Left lung (tissue), 10 donors: ENCODE results near the gene UNKL. TPM values are rescaled to one million over a fixed set of nuclear protein-coding genes. Genes with fewer than 3 reads are reported as not detected.
A peak's percentile ranks its signal among the peaks of the same experiment; 100 is the strongest.

Source experiments
- ATAC-seq: fragments of 200-7000 bp; cut with Tn5 transposase; one replicate; pipeline ENCODE4 v1.9.1; 2020; ENCODE audit warnings: moderate library complexity
- DNase-seq, 4 donors: peaks; one replicate each; pipeline ENCODE4 v3.0.0-alpha.2; 2013 to 2020
- H3K27ac ChIP-seq, 2 donors: fragments of 200-600 bp; sonication (generic) in 1 of 2; one replicate each; pipeline versions ENCODE4 v1.5.0 to v1.8.0; 2020 to 2021
- H3K27me3 ChIP-seq, 2 donors: fragments of 200-600 bp; sonication (generic) in 1 of 2; one replicate each; pipeline versions ENCODE4 v1.5.0 to v1.8.0; 2020 to 2021
- H3K36me3 ChIP-seq, 2 donors: fragments of 200-600 bp; sonication (generic) in 1 of 2; one replicate each; pipeline versions ENCODE4 v1.5.0 to v1.8.0; 2020 to 2021
- H3K4me1 ChIP-seq, 2 donors: fragments of 200-600 bp; one replicate each; pipeline ENCODE4 v1.8.0; 2021
- H3K4me3 ChIP-seq, 2 donors: fragments of 200-600 bp; sonication (generic) in 1 of 2; one replicate each; pipeline versions ENCODE4 v1.5.0 to v1.8.0; 2020 to 2021; ENCODE audit warnings: mild to moderate bottlenecking in 1 of 2
- H3K9me3 ChIP-seq, 2 donors: fragments of 200-600 bp; sonication (generic) in 1 of 2; one replicate each; pipeline versions ENCODE4 v1.5.0 to v1.8.0; 2020 to 2021
- intact Hi-C, 2 donors: fragments of 100-400 bp; cut with DNase I; formaldehyde crosslinking; loops; one replicate each; pipeline versions ENCODE4 v1.11.2 to v1.14.2; 2022
- polyA plus RNA-seq, 6 donors: library from polyadenylated mRNA; unstranded; fragments of 120-200 nt; gene quantifications; one replicate each; pipeline ENCODE4 v1.2.1, GENCODE V29; 2013; ENCODE audit not compliant: insufficient read length in 6 of 6
- total RNA-seq, 2 donors: library from RNA; stranded (reverse); fragmentation: NEBNext Ultra II Directional; extraction: Animal tissue kit (Norgen Biotek cat#: 25700); gene quantifications; one replicate each; pipeline ENCODE4 v1.2.1, GENCODE V29; 2021
- TF ChIP-seq, protein P1 (sequence below), 2 donors: fragments of 200-600 bp; sonication (generic) in 1 of 2; IDR thresholded peaks; one replicate each; pipeline versions ENCODE4 v1.5.0 to v1.8.0; 2021; ENCODE audit warnings: antibody characterized with exemption in 2 of 2
- donor health status: DM: no; HTN: yes; CAD: no.
- donor health status: DM: no; HTN: no; CAD: no.

Gene UNKL
- total and polyA plus RNA-seq, 8 donors = 18.9 to 27.3 (median 20.8) TPM

DNA sequence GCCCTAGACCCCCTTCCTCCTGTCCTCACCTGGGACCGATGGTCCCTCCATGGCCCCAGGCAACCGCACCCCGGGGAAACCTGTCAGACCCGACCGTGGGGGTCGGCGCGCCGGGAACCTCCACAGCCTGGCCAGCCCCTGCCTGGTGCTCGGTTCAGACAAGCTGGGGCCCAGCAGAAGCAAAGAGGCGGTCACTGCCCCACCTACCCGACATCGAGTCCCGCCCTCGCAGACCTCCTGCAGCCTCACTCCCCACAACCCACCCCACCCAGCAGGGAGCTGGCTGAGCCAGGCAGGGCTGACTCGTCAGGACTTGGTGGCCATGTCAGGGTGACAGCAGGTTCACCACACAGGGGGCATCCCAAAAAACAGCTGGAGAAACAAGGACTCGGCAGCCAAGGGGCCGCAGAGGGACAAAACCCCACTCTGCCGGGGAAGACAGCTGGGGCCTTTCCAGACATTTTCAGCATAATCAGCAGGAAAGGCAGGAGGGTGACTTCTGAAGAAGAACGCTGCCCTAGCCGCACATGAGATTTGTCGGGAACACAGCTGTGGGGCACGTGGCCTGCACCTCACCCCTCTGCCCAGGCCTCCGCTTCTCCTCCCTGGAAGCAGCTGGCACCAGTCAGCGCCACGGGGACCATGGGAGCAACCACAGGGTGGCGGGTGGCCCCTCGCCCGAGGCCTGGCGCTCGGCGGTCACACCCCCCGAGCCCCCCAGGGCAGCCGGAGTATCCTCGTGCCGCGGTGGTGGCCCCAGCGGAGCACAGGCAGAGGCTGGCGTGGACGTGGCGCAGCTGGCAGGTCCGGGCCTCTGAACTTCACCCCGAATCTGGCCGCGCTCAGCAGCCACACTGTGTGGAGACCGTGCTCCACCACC is 39.8 kb downstream of the UNKL start:
- TF ChIP-seq, protein P1, sequence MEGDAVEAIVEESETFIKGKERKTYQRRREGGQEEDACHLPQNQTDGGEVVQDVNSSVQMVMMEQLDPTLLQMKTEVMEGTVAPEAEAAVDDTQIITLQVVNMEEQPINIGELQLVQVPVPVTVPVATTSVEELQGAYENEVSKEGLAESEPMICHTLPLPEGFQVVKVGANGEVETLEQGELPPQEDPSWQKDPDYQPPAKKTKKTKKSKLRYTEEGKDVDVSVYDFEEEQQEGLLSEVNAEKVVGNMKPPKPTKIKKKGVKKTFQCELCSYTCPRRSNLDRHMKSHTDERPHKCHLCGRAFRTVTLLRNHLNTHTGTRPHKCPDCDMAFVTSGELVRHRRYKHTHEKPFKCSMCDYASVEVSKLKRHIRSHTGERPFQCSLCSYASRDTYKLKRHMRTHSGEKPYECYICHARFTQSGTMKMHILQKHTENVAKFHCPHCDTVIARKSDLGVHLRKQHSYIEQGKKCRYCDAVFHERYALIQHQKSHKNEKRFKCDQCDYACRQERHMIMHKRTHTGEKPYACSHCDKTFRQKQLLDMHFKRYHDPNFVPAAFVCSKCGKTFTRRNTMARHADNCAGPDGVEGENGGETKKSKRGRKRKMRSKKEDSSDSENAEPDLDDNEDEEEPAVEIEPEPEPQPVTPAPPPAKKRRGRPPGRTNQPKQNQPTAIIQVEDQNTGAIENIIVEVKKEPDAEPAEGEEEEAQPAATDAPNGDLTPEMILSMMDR (IDR thresholded peaks at IDR 0.05) = no peak
- Histone ChIP-seq H3K27me3 (no peaks in the 10 kb centered on the region), H3K4me3 (no peak overlapping the region), H3K27ac (no peak overlapping the region), H3K36me3 (peaks cover 0 to 41% of the 10 kb centered on the region in 2 donors), H3K4me1 (peaks cover 6 to 19% of the 10 kb centered on the region in 2 donors), H3K9me3 (no peaks in the 10 kb centered on the region)
- intact Hi-C loops = no loop called here
- no peak for ATAC-seq
- DNase-seq = no peak

DNA sequence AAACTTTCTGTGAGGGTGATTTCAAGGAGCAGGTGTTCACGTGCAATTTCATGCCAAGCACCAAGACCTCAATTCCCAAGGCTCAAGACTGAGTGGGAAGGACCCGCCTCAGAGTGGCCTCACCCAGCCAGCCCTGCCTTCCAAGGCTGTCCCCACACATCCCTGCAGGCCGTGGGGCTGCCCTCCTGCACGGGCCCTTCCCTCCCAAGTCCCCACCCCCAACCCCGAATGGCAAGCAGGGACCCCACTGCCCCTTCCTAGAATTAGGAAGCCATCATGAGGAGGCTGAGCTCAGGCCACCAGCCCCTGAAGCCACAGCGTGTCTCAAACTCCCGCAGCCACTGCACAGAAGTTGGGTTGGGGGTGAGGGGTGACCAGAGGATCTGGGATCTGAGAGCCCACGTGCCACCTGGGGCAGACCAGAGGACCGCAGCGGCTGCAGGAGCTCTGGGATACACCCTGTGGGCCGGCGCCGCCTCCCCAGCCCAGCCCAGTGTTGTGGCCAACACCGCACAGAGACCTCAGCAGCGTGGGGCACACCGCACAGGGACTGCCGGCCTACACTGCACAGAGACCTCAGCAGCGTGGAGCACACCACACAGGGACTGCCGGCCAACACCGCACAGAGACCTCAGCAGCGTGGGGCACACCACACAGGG is 42.1 kb downstream of the UNKL start:
- no peak for DNase-seq
- TF ChIP-seq, protein P1 (IDR thresholded peaks at IDR 0.05) = no peak
- peaks cover 0 to 56% of the 10 kb centered on the region in 2 donors for H3K36me3 ChIP-seq
- no peak for ATAC-seq
- H3K27ac ChIP-seq = no peak overlapping the region
- intact Hi-C loops = no loop called here
- H3K9me3 ChIP-seq = no peaks in the 10 kb centered on the region
- H3K27me3 ChIP-seq = no peaks in the 10 kb centered on the region
- no peak overlapping the region for H3K4me3 ChIP-seq
- H3K4me1 ChIP-seq = no peaks in the 10 kb centered on the region

DNA sequence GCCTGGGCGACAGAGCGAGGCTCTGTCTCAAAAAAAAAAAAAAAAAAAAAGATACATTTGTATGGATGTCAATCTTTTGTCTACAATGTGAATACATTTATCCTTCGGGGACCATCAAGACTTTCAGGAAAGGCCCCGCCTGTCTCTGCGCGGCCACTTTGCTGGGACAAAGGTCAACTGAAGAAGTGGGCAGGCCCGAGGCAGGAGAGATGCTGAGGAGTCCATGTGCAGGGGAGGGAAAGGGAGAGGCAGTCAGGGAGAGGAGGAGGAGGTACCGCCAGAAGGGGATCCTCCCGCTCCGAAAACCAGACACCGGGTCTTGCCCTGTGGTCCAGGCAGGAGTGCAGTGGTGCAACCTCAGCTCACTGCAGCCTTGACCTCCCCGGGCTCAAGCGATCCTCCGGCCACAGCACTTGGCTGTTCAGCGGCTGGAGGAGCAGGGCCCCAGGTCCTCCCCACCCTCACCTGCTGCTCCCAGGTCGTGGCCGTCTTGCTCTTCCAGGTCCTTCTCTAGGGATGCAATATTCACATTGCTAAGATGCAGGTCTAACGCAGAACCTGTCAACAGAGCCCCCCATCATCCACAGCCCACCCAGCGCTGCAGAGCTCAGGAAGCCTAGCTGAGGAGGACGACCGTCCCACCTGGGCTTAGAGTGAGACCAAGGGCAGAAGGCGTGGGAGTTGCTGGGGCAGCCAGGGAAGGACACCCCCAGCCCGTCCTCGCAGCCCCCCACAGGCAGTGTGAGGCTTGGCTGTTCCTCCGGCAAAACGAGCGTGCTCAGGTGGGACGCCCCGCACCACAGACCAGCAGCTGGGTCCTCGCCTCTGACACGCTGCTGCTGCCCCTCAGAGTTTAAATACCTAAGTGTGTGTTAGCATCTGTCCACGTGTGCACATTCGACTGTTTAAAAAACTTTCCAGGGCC is 43.2 kb downstream of the UNKL start:
- ATAC-seq = no peak
- Histone ChIP-seq H3K9me3 (no peaks in the 10 kb centered on the region), H3K4me3 (no peak overlapping the region), H3K4me1 (no peaks in the 10 kb centered on the region), H3K36me3 (peaks cover 0 to 65% of the 10 kb centered on the region in 2 donors), H3K27me3 (no peaks in the 10 kb centered on the region), H3K27ac (no peak overlapping the region)
- no peak for DNase-seq
- TF ChIP-seq, protein P1 (IDR thresholded peaks at IDR 0.05) = no peak
- intact Hi-C loops = no loop called here

DNA sequence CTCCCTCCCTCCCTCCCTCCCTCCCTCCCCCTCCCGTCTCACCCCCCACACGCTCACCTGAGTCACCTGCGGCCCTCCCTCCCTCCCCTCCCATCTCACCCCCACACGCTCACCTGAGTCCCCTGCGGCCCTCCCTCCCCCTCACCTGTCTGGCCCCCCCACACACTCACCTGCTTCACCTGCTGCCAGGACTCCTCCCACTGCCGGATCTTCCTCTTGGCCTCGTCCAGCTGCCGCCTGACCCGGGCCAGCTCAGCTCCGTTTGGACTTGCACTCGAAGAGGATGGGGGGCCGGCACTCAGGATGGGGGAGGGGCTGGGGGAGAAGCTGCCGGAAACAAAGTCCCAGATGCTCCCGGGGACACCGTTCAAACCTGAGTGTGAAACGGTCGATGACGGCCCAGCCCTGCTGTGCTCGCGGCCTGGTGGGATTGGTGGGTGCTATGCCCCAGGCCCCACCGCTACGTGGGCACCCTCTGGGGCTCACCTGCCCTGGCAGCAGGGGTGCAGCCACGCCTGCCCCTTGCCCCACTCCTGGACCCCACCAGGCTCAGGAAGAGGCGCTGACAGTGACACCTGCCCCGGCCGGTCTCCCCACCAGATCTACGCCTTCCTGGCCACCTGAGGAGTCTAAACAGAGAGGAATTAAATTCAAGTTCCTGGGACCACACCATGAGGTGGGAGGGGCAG is 46.9 kb downstream of the UNKL start:
- TF ChIP-seq, protein P1 (IDR thresholded peaks at IDR 0.05) = no peak
- intact Hi-C loops = no loop called here
- ATAC-seq = no peak
- Histone ChIP-seq H3K36me3 (peaks cover 0 to 86% of the 10 kb centered on the region in 2 donors), H3K27ac (no peak overlapping the region), H3K4me1 (no peaks in the 10 kb centered on the region), H3K9me3 (no peaks in the 10 kb centered on the region), H3K27me3 (no peaks in the 10 kb centered on the region), H3K4me3 (no peak overlapping the region)
- DNase-seq = peak in 1 of 4 donors; percentile 56
